Naive thymus-derived CD8-positive, alpha-beta T cell (primary cell): ENCODE data around the gene SAC3D1. TPM values are rescaled to one million over a fixed set of nuclear protein-coding genes. Genes with fewer than 3 reads are reported as not detected.
"Not testable (repeated sequence)": the region's sequence is repeated elsewhere in the genome, so short reads cannot be mapped to it uniquely, and the experiment has no call there.

Experiments
- ATAC-seq, 2 donors: fragments of 150-1000 bp; cut with Tn5 transposase in 1 of 2; sonication (Bioruptor Pico), chemical (Tn5 transposase) in 1 of 2; 1 replicate in 1 of 2; 2 replicates in 1 of 2; pipeline ENCODE4 v1.10.0; 2021; ENCODE audit warnings: mild to moderate bottlenecking in 2 of 2, moderate library complexity in 2 of 2
- POLR2A ChIA-PET: fragments of 350-600 bp; sonication (Branson Sonifier 250); formaldehyde crosslinking; loops from one replicate; lab custom pipeline; 2021; ENCODE audit warnings: antibody characterized with exemption; lab: Charles Lee
- DNase-seq, 10 donors: peaks; one replicate each; pipeline versions ENCODE4 v3.0.0 to v3.0.0-alpha.2; 2020 to 2022
- H3K27ac Mint-ChIP-seq, 10 donors: one replicate each; pipeline ENCODE4 v1.8.0; 2020 to 2022; ENCODE audit warnings: mild to moderate bottlenecking in 10 of 10, mixed read lengths in 10 of 10, moderate library complexity in 4 of 10, inconsistent platforms in 1 of 10
- H3K27me3 Mint-ChIP-seq, 5 donors: one replicate each; pipeline ENCODE4 v1.8.0; 2021 to 2022; ENCODE audit warnings: mixed read lengths in 5 of 5
- H3K36me3 Mint-ChIP-seq, 3 donors: one replicate each; pipeline ENCODE4 v1.8.0; 2020 to 2022; ENCODE audit warnings: mixed read lengths in 3 of 3, mild to moderate bottlenecking in 2 of 3, inconsistent platforms in 1 of 3
- H3K4me1 Mint-ChIP-seq, 4 donors: one replicate each; pipeline ENCODE4 v1.8.0; 2021 to 2022; ENCODE audit warnings: mixed read lengths in 4 of 4
- H3K4me3 Mint-ChIP-seq, 10 donors: one replicate each; pipeline ENCODE4 v1.8.0; 2020 to 2022; ENCODE audit warnings: mild to moderate bottlenecking in 10 of 10, mixed read lengths in 10 of 10, moderate library complexity in 6 of 10, inconsistent platforms in 1 of 10
- H3K9me3 Mint-ChIP-seq, 9 donors: one replicate each; pipeline ENCODE4 v1.8.0; 2020 to 2022; ENCODE audit warnings: mixed read lengths in 9 of 9, mild to moderate bottlenecking in 3 of 9, inconsistent platforms in 1 of 9, moderate library complexity in 1 of 9
- polyA plus RNA-seq, 3 donors: library from polyadenylated mRNA; unstranded; fragments of 300-500 nt; fragmentation: Illumina TruSeq; gene quantifications; one replicate each; pipeline ENCODE4 v1.2.3, GENCODE V29; 2021
- total RNA-seq, 8 experiments: library from RNA in 2 of 8; stranded (reverse) in 2 of 8; gene quantifications; one replicate each; pipeline ENCODE4 v1.2.3 and lab custom pipeline; 2021 to 2026

SAC3D1 gene
- total RNA-seq (1 to 10 TPM; 6.7 to 9.4 TPM), polyA plus RNA-seq (10 to 100 TPM in 2 of 3 donors, 1 to 10 TPM in 1; 6.7 to 13.9 (median 10.7) TPM), total RNA-seq (lab: John Stamatoyannopoulos, UW) (0 to 13.7 (median 7.5) reads per million in 6 experiments)

DNA sequence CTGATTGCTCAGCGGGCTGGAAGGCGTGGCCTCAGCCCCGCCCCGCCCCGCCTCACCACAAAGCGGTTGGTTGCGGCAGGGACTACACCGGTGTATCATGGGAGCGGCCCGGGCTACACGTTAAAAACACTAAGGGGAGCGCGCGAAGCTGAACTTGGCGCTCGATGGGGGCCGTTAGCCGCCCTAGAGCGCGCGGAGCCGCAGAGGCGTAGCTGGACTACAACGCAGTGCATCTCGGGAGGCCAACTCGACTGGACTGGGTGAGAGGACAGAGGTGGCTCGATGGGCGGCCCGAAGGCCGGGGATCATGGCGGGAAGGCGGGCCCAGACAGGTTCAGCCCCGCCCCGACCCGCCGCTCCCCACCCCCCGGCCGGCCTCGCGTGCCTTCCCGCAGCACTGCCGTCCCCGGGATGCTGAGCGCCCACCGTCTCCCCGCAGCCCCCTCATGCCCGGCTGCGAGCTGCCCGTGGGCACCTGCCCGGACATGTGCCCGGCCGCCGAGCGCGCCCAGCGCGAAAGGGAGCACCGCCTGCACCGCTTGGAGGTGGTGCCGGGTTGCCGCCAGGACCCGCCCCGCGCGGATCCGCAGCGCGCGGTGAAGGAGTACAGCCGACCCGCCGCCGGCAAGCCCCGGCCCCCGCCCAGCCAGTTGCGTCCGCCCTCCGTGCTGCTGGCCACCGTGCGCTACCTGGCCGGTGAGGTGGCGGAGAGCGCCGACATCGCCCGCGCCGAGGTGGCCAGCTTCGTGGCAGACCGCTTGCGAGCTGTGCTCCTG lies at the start of gene SAC3D1:
TSS of gene SAC3D1 (plus strand) at position 364 of the 776 bp plus-strand sequence. CDS start at position 447, 83 bp downstream.
- Mint-ChIP-seq H3K4me1 (peaks cover 5 to 27% (median 19%) of the 10 kb centered on the region in 4 donors), H3K9me3 (no peaks in the 10 kb centered on the region), H3K27ac (peak within 1 kb of the TSS; percentile 78 to 95 (median 92)), H3K36me3 (peaks cover 0 to 16% (median 3%) of the 10 kb centered on the region in 3 donors), H3K27me3 (no peaks in the 10 kb centered on the region), H3K4me3 (peak within 1 kb of the TSS; percentile 90 to 96 (median 93))
- POLR2A ChIA-PET, result interaction anchor here (0.5 to 2.8 kb wide), 17 partner anchors 8 to 529 kb away, joined by 3 to 12 read pairs (median 4); partner anchors contain the start of genes ARL2, CDCA5, FAU and MAJIN
- ATAC-seq (peak; percentile 91 to 92), DNase-seq (peak; percentile 75 to 92 (median 85))

DNA sequence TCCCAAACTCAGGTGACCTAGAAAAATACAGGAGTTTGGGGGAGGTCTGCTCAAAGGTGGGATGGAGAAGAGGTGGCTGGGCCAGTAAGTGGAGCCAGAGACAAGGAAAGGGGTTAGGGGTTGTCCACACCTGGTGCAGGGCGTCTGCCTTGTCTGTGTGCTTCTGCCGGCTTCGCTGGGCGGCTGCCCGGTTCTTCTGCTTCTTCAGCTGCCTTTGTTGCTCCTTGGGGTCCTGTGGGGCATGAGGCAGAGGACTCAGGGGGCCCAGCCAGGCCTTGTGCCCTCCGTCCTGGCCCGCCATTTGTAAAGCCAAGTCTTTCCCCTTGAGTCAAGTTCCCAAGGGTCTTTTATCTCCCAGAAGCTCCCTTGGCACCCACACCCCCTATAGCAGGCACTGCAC lies 46.7 kb upstream of the SAC3D1 start:
- H3K27ac Mint-ChIP-seq, result no peak overlapping the region
- H3K9me3 Mint-ChIP-seq, result no peaks in the 10 kb centered on the region
- H3K4me3 Mint-ChIP-seq, result no peak overlapping the region
- no peaks in the 10 kb centered on the region for H3K36me3 Mint-ChIP-seq
- POLR2A ChIA-PET, result no interaction called here
- no peak for DNase-seq
- H3K27me3 Mint-ChIP-seq, result peaks cover 0 to 19% (median 0%) of the 10 kb centered on the region in 5 donors
- peaks cover 6 to 34% (median 15%) of the 10 kb centered on the region in 4 donors for H3K4me1 Mint-ChIP-seq
- no peak for ATAC-seq

DNA sequence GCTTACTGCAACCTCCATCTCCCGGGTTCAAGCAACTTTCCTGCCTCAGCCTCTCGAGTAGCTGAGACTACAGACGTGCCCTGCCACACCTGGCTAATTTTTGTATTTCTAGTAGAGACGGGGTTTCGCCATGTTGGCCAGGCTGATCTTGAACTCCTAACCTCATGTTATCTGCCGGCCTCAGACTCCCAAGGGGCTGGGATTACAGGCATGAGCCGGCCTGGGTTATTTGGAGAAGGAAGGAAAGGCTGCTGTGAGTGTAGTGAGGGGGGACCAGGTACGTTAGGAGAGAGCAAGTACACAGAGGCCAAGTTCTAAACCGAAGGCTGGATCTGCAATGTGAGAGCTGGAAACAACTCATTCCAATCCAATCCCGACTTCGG lies 44.7 kb upstream of the SAC3D1 start:
- POLR2A ChIA-PET, result no interaction called here
- Mint-ChIP-seq H3K4me1 (peaks cover 2 to 21% (median 7%) of the 10 kb centered on the region in 4 donors), H3K27ac (peak overlapping the region in 2 of 10 donors; percentile 29 to 70), H3K27me3 (peaks cover 0 to 19% (median 0%) of the 10 kb centered on the region in 5 donors), H3K9me3 (no peaks in the 10 kb centered on the region), H3K36me3 (no peaks in the 10 kb centered on the region), H3K4me3 (peak overlapping the region in 1 of 10 donors; percentile 76)
- no peak for DNase-seq
- no peak for ATAC-seq

DNA sequence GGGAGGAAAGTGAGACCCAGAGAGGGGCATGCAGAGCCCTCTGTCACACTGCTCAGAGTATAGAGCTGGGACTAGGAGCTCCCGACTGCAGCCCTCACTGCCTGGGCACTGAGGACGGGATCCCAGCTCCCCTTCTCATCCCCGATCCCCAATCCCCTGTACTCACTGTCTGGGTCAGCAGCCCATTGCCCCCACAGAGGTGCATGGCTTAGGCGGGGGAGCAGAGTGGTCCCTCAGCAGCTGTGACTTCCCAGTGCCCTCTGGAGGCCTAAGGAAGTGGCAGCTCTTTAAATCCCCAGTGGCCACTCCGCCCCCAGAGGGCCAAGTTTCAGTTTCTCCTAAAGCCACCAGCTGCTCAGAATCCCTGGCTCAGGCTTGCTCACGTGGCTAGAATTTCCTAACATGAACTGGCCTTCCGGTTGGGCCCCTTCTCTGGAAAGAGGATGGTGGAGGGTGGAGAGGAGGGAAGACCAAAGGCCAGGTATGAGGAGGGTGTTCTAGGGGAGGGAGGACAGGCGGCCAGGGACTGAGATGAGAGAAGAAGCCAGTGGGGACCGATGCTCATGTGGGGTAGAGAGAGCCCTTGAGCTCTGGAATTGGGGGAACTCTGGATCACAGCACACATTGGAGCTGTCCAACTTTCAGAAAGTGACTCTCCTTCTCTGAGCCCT lies 44.2 kb upstream of the SAC3D1 start, which contains the start of gene BATF2:
TSS of gene BATF2 (minus strand) at position 262 of the 671 bp plus-strand sequence. CDS start at position 205, 57 bp downstream.
- no peaks in the 10 kb centered on the region for H3K9me3 Mint-ChIP-seq
- H3K4me1 Mint-ChIP-seq, result peaks cover 2 to 18% (median 7%) of the 10 kb centered on the region in 4 donors
- peaks cover 0 to 19% (median 0%) of the 10 kb centered on the region in 5 donors for H3K27me3 Mint-ChIP-seq
- DNase-seq, result peak in 2 of 10 donors; percentile 6 to 16
- POLR2A ChIA-PET, result no interaction called here
- H3K27ac Mint-ChIP-seq, result peak within 1 kb of the TSS in 3 of 10 donors; percentile 29 to 70 (median 48)
- H3K4me3 Mint-ChIP-seq, result peak within 1 kb of the TSS in 1 of 10 donors; percentile 76
- ATAC-seq, result peak; percentile 32 to 63
- H3K36me3 Mint-ChIP-seq, result no peaks in the 10 kb centered on the region

DNA sequence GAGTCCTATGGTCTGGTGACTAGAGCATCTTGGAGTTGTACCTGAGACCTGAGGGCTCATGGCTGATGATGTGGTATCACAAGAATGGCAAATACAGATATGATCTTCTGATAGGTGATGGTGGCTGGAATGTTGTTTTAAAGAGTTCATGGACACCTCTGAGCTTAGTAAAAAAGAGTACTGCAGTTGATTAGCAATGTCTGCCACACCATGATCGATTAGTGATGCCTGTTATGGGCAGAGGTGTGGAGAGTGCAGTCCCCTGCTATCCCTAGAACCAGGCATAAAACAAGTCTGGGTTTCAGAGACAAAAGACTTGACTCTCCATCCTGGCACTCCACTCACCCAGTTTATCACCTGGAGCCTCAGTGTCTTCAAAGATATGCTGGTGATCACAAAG lies 42.9 kb upstream of the SAC3D1 start:
- Mint-ChIP-seq H3K4me3 (no peak overlapping the region), H3K4me1 (peaks cover 2 to 18% (median 7%) of the 10 kb centered on the region in 4 donors), H3K36me3 (no peaks in the 10 kb centered on the region), H3K27ac (peak overlapping the region in 2 of 10 donors; percentile 7 to 63), H3K9me3 (no peaks in the 10 kb centered on the region), H3K27me3 (peaks cover 0 to 19% (median 0%) of the 10 kb centered on the region in 5 donors)
- no peak for DNase-seq
- POLR2A ChIA-PET, result no interaction called here
- ATAC-seq, result no peak

DNA sequence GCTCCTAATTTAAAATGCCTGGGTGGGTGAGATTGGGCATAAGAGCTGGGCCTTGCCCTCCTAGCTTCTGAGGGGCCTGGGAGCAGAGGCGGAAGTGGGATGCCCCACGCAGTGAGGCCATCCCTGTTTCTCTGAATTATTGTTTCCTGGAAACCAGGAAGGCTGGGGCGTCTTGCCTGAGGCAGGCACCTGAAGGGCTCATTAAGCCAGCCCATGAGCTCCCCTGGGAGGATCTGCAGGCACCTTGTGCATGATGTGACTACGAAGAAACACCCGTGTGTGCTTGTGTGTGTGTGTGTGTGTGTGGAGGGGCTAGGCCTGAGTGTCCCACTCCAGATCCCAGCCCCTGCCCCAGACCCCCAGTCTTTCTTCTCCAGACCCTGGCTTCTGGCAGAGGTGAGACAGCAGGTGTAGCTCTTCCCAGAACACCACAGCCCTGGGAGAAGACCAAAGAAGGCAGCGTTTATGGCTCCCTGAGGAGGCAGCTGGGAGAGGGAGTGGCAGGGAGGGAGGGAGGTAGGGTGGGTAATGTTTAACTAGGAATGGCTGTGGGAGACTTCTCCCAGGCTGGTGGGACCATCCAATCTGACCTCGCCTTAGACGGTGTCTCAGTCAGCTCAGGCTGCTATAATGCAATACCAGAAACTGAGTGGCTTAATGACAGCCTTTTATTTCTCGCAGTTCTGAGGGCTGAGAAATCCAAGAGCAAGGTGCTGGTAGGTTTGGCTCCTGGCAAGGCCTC lies 42.1 kb upstream of the SAC3D1 start:
- H3K9me3 Mint-ChIP-seq, result no peaks in the 10 kb centered on the region
- H3K4me1 Mint-ChIP-seq, result peaks cover 2 to 18% (median 7%) of the 10 kb centered on the region in 4 donors
- peaks cover 0 to 17% (median 0%) of the 10 kb centered on the region in 5 donors for H3K27me3 Mint-ChIP-seq
- no peak for DNase-seq
- H3K4me3 Mint-ChIP-seq, result no peak overlapping the region
- no peak for ATAC-seq
- peak overlapping the region in 6 of 10 donors; percentile 7 to 63 (median 42) for H3K27ac Mint-ChIP-seq
- H3K36me3 Mint-ChIP-seq, result no peaks in the 10 kb centered on the region
- POLR2A ChIA-PET, result no interaction called here

DNA sequence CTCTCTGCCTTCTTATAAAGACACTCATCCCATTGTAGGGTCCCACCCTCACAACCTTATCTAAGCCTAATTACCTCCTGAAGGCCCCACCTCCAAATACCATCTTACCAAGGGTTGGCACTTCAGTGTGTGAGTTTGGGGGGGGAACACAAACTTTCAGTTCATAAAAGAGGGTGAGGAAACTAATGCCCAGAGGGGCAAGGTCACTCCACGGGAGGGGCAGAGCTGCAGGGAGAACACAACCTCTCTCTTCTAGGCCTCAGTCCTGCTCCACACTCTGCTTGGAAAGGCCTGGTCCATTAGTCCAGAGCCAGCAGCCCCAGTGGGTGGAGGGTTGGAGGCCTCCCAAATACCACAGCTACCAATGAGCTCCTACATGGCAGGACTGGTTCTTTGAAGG lies 41.5 kb upstream of the SAC3D1 start:
- Mint-ChIP-seq H3K27me3 (peaks cover 0 to 11% (median 0%) of the 10 kb centered on the region in 5 donors), H3K4me3 (no peak overlapping the region), H3K9me3 (no peaks in the 10 kb centered on the region), H3K36me3 (no peaks in the 10 kb centered on the region), H3K27ac (no peak overlapping the region), H3K4me1 (peaks cover 2 to 18% (median 7%) of the 10 kb centered on the region in 4 donors)
- ATAC-seq (no peak), DNase-seq (no peak)
- POLR2A ChIA-PET, result no interaction called here

DNA sequence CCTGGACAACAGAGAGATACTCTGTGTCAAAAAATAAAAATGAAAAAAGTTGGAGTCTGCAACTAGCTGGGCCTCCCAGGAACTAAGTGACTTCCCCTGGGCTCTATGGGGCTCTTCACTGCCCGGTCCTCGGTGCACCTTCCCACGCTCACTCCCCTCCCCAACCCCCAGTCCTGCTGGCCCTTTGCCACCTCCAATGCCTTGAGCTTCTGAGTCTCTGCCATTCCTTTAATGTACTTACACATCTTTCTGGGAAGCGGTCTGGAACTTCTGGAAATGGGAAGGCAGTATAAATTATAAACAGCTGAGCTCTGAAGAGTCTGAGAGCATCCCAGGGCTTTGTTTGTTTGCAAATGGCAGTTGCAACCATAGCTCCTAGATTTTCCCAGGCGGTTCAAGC lies 38.3 kb upstream of the SAC3D1 start:
- no peak overlapping the region for H3K27ac Mint-ChIP-seq
- H3K27me3 Mint-ChIP-seq, result no peaks in the 10 kb centered on the region
- POLR2A ChIA-PET, result no interaction called here
- ATAC-seq (no peak), DNase-seq (no peak)
- no peak overlapping the region for H3K4me3 Mint-ChIP-seq
- H3K4me1 Mint-ChIP-seq, result peaks cover 0 to 8% (median 0%) of the 10 kb centered on the region in 4 donors
- no peaks in the 10 kb centered on the region for H3K9me3 Mint-ChIP-seq
- no peaks in the 10 kb centered on the region for H3K36me3 Mint-ChIP-seq

DNA sequence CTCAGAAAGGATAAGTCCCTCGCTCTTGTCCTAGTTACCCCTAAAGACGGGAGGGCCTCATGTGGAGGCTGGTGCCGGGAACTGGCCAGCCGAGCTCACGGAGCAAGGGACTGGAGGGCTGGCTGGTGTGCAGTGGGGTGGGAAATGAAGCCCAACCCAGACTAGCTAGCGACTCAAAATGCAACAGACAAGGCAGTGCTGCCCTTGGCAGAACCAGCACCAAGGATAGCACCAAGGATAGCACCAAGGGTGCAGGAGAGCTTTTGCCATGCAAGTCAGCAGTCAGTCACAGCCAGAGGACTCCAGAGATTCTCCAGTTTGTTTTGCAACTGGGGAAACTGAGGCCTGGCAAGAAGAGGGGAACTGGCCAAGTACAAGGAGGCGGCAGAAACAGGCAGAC lies 37.7 kb upstream of the SAC3D1 start:
- no peaks in the 10 kb centered on the region for H3K9me3 Mint-ChIP-seq
- no peaks in the 10 kb centered on the region for H3K27me3 Mint-ChIP-seq
- no peak for ATAC-seq
- H3K36me3 Mint-ChIP-seq, result no peaks in the 10 kb centered on the region
- no peak overlapping the region for H3K4me3 Mint-ChIP-seq
- DNase-seq, result no peak
- no peak overlapping the region for H3K27ac Mint-ChIP-seq
- POLR2A ChIA-PET, result interaction anchor here (1.4 kb wide), 1 partner anchor 114 kb away, joined by 3 read pairs; the partner anchor contains the start of gene ZNHIT2
- peaks cover 0 to 5% (median 0%) of the 10 kb centered on the region in 4 donors for H3K4me1 Mint-ChIP-seq

DNA sequence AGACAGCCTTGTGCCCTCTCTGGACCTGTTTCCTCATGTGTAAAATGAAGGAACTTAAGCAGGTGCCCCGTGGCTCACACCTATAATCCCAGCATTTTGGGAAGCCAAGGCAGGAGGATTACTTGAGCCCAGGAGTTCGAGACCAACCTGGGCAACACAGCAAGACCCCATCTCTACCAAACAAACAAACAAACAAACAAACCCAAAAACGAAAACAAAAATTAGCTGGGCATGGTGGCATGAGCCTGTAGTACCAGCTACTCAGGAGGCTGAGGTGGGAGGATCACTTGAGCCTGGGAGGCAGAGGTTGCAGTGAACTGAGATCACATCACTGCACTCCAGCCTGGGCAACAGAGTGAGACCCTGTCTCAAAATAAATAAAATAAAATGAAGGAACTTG lies 37.0 kb upstream of the SAC3D1 start:
- H3K36me3 Mint-ChIP-seq, H3K4me1 Mint-ChIP-seq, ATAC-seq, H3K4me3 Mint-ChIP-seq, H3K27me3 Mint-ChIP-seq, H3K27ac Mint-ChIP-seq, DNase-seq, H3K9me3 Mint-ChIP-seq: not testable (repeated sequence)
- POLR2A ChIA-PET, result interaction anchor here (1.4 kb wide), 1 partner anchor 113 kb away, joined by 3 read pairs; the partner anchor contains the start of gene ZNHIT2

DNA sequence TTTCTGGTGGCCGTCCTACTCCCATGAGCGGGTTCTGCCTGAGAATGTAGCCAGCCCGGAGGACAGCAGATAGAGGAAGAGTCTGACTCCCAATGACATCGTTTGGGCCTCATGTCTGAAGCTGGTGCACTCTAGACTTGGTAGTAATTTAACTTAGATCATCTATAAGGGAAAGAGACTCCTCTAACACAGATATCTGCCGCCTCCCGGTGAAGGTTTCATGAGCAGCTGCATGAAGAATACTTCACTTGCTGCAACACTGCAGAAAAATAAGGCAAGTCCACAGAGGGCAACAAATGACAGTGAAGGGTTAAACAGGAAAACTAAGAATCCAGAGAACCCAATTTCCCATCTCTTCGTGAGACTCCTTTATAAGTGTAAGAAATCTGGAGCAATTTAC lies 33.0 kb upstream of the SAC3D1 start:
- Mint-ChIP-seq H3K9me3 (no peaks in the 10 kb centered on the region), H3K27me3 (no peaks in the 10 kb centered on the region), H3K4me1 (peaks cover 2 to 3% (median 3%) of the 10 kb centered on the region in 4 donors), H3K4me3 (no peak overlapping the region), H3K36me3 (no peaks in the 10 kb centered on the region), H3K27ac (no peak overlapping the region)
- no peak for DNase-seq
- POLR2A ChIA-PET, result no interaction called here
- ATAC-seq, result no peak

DNA sequence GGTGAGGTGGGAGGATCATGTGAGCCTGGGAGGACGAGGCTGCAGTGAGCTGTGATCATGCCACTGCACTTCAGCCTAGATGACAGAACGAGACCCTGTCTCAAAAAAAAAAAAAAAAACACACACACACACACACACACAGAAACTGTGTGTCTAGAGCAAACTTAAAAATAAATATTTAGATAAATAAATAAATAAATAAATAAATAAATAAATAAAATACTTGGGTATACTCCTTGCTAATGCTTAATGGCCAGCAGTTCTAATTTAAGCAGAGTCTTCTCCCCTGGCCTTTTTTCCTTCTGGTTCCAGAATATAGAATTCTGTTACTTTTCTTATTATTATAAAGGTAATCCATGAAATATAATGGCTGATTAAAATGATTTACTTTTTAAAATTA lies 32.1 kb upstream of the SAC3D1 start:
- ATAC-seq (no peak), DNase-seq (no peak)
- POLR2A ChIA-PET, result interaction anchor here (0.6 kb wide), 1 partner anchor 44 kb away, joined by 3 read pairs; no protein-coding TSS in a partner anchor
- no peaks in the 10 kb centered on the region for H3K9me3 Mint-ChIP-seq
- peaks cover 7 to 10% (median 8%) of the 10 kb centered on the region in 4 donors for H3K4me1 Mint-ChIP-seq
- H3K4me3 Mint-ChIP-seq, result no peak overlapping the region
- no peaks in the 10 kb centered on the region for H3K36me3 Mint-ChIP-seq
- H3K27ac Mint-ChIP-seq, result no peak overlapping the region
- H3K27me3 Mint-ChIP-seq, result no peaks in the 10 kb centered on the region
